Peyer's patch (tissue), 4 donors: Measurements from ENCODE around the gene RIMBP2.

Experiments
- CTCF ChIP-seq, 6 experiments: fragments of 450-650 bp in 4 of 6; fragments of 200-600 bp in 2 of 6; sonication (generic) in 1 of 6; IDR thresholded peaks; one replicate each; pipeline ENCODE4 v1.5.1; 2017 to 2019; ENCODE audit warnings: antibody characterized with exemption in 6 of 6, mild to moderate bottlenecking in 3 of 6, moderate library complexity in 1 of 6
- POLR2A ChIP-seq, 2 donors: fragments of 450-650 bp; IDR thresholded peaks; one replicate each; pipeline ENCODE4 v1.5.1; 2017; ENCODE audit warnings: antibody characterized with exemption in 2 of 2, mild to moderate bottlenecking in 2 of 2, moderate library complexity in 2 of 2

- TF ChIP-seq CTCF (IDR thresholded peaks at IDR 0.05) (no peak), POLR2A (IDR thresholded peaks at IDR 0.05) (no peak)
Observed at GRCh38 chr12:130506844-130507243, 209.3 kb downstream of the RIMBP2 start.
